HG03139 (cell line): Measurements from ENCODE around the gene PLIN1.

ENCODE experiments used
- ATAC-seq: cut with Tn5 transposase; IDR thresholded peaks from one replicate; pipeline ENCODE4 v1.9.1; 2021; ENCODE audit not compliant: unreplicated experiment

PLIN1 gene

DNA sequence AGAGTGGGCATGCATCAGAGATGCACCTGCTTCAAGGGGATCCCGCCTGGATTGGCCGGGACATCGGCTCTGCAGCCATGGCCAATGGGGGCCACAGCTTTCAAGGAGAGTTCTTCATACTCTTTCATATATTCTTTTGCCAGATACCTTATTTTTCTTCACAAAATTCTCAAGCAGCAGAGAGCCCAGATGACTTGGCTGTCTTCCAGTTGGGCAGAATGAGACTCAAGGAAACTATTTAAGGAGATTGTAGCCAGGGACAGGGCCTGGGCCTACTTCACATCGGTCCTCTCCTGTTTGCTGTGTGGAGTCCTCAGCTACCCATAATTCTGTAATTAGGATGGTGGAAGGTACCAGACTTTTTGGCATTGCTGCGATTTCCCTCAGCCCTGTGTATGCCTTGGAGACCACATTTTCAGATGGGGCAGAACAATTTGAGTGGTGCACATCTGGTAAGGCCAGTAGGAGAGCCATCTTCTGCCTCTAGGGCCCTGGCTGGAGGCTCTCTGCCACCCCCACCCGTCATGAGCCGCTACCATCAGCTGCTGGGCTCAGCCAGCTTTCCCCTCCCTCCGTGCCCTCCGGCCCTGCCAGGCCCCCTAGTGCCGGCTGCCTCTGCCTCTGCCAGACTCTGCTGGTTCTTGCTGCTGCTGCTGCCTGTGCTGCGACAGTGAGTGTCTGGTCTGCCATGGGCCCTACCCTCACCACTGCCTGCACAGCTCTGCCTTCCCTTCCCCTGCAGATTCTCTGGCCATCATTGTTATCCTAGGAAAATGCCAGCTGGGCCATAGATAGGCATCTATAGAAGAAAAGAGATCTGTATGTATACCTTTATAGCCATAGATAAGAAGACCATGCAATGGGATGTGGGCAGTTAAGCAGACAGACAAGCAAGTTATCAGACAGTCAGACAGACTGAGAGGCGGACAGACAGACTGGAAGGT, 6.7 kb downstream of the PLIN1 start:
- ATAC-seq = no peak

DNA sequence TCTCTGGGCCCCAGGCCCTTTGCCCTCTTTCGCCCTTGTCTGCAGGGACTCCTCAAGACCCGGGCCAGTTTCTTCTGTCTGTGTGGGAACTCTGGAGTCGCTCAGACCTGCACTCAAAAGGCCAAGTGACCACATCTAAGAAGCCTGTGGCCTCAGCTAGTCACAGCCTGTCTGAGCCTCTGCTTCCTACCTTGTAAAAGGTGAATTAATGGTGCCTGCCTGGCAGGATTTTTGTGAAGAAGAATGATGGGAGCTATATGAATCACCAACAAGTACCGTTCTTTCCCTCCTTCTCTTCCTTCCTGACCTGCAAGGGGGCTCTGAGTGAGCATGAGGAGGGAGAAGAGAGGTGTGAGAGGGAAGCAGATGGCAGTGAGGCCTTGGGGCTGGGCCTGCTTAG, 7.5 kb downstream of the PLIN1 start:
- no peak for ATAC-seq

DNA sequence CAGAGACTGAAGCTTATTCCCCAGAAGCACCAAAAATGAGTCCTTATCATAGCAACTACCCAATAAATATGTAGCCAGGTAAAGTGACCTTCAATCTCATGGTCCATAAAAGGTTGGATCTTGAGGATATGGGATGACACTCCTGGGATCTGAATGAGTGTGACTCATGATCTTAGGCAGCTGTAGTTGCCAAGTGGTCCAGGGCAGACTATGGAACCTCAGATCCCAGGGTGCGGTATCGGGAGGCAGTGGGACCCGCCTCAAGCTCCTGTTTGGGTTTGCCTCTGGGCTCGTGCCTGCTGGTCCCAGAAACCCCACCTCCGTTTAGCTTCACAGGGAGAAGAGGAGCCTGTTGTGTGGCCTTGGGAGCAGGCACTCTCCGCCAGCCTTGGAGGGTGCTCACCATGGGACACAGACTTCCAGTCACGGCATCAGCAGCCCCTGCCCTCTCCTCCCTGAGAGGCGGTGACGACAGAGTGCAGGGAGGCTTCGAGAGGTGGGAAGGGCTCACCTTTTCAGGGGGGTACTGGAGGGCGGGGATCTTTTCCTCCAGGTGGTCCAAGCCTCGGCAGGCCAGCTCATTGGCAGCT, 8.1 kb downstream of the PLIN1 start:
- no peak for ATAC-seq

DNA sequence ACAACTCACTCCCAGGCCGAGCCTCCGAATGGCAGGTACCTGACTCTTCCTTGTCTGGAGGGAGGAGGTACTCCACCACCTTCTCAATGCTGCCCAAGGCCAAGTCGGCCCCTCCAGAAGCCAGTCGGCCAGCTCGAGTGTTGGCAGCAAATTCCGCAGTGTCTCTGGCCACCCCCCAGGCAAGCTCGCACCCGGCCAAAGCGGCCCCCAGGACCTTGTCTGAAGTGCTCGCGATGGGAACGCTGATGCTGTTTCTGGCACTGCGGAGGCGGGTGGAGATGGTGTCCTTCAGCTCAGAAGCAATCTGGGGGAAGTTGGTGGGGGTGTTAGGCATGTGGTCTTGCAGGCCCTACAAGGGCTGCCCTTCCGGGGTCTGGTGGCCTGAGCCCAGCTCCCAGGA, 9.2 kb downstream of the PLIN1 start:
- no peak for ATAC-seq

DNA sequence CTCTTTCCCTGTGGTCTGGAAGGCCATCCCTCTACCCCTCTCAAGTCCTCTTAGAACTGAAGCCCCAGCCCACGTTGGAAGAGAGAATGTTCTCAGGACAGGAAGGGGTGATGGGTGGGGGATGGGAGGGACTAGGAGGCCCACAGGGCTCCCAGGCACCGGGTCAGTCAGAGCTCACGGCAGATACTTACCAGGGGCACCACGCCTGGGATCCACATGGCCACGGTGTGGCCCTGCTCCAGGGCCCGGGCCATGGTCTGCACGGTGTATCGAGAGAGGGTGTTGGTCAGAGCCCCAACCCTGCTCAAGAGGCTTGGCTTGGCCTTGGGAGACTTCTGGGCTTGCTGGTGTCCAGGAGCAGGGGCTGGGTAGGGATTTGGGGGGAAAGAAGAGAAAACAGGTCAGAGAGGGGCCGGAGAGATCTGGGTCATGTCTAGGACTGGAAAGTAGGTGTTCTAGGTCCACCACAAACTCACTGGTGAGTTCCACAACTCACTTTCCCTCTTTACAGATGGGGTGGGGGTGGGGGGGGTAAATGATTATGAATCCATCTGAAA, 9.8 kb downstream of the PLIN1 start:
- ATAC-seq = no peak

DNA sequence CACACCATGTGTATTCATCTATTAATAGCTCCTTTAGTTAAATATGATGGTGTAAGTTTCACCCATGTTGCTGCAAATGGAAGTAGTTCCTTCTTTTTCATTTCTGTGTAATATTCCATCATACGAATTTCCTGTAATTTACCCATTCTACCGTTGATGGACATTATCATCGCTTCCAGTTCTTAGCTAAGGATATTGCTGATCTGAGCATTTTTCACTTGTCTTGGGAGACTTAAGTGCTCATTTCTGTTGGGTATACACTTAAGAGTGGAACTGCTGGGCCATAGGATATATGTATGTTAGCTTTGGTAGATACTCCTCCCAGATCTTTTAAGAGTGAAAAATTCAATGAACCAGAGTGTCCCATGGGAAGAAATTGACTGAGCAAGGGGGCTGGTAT, 11.0 kb downstream of the PLIN1 start:
- ATAC-seq = no peak

DNA sequence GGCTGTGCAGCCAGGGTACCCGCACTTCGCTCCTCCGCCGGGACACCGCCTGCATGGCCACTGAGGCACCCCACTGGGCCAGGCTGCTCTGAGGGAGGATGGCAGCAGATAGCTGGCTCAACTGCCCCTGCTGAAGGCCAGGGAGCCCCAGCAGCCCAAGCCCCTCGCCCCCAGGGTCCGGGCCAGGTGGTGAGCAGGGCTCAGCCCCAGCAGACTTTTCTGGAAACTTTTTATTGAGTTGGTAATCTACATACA, 11.5 kb downstream of the PLIN1 start:
- ATAC-seq = no peak

DNA sequence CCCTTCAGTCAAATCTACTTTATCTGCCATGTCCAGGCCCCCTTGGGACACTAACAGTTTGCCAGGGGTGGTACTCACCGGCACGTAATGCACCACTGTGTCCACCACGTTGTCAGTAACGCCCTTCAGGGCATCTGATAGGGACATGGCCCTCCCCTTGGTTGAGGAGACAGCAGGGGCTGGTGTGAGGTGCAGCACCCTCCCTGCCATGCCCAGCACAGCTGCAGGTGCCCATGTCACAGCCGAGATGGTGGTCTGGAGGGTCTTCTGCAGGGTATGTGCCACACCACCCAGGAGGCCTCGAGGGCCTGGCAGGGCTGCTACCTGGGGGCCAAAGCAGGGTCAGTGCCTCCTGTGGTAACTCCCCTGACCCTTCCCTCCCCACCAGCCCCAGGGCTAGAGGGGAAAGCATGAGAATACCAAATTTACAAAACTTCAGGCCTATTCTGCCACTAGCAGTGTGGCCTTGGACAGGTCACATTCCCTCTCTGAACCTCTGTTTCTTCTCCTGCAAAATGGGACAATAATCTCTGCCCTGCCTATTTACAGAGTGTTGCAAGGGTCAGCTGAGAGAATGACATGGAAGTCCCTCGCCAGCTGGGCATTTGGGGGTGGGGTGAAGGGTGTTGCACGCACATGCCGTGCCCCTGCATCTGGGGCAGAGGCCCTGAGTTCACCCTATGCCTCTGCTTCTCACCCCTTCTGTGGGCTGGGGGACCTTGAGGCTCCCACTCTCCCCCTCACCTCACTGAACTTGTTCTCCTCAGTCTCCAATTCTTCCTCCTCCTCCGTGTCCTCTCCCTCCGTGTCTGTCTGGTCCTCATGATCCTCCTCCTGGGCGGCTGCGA, 12.1 kb downstream of the PLIN1 start:
- no peak for ATAC-seq

DNA sequence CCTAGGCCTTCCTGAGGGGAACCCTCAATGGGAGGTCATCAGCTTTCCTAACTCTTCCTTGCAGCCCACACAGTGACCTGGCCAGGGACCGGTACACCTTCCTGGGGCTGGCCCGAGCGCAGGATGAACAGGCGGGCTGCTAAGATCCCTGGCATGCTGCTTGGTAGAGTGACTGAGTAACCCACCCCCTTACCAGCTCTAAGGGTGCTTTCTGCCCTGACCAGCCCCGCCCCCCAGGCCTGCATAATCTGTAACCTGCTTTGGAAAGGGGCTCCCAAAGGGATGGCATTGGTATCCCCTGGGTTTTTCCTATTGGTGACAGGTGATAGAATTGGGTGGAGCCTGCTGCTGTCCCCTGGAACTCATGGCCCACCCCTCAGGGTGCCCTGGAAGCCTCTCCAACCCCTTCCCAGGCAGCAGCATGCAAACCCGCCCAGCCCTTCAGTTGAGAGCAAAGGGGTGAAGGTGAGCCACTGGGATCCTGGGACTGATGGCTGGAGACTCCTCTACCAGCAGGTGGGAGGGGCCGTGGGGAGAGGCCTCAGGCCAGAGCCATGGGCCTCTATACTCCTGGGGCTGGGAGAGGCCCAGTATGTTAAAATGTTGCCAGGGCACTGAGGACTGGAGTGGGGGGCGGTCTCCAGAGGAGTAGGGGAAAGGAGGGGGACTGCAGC, 12.8 kb downstream of the PLIN1 start:
- ATAC-seq = no peak

DNA sequence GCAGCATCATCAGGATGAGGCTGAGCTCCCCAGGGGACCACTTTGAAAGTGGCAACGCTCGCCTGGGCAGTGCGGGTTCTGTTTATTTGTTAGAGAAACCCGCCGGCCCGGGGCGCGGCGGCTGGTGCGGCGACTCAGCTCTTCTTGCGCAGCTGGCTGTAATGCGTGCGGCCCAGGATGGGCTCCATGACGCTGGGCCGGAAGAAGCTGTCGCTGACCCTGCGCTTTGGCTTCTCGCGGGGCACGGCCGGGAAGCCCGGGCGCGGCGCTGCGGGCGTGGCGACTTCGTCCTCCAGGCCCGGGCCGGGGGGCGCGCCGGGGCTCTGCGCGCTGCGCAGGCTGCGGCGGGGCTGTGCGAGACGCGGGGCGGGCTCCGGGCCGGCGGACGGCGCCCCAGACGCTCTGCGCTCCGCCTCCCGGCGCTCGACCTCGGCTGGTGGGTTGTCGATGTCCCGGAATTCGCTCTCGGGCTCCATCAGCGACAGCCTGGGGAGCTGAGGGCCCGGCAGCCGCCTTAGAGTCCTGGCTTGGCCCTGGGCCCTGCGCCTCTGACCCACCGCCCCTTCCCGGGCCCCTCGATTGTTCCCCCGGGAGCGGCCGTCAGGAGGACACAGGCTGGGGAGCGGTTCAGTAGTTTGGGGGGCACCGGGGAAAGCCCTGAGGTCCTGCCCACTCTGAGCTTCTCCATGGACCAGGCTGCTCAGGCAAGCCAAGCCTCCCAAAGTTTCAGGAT, 13.6 kb downstream of the PLIN1 start:
- ATAC-seq = no peak

DNA sequence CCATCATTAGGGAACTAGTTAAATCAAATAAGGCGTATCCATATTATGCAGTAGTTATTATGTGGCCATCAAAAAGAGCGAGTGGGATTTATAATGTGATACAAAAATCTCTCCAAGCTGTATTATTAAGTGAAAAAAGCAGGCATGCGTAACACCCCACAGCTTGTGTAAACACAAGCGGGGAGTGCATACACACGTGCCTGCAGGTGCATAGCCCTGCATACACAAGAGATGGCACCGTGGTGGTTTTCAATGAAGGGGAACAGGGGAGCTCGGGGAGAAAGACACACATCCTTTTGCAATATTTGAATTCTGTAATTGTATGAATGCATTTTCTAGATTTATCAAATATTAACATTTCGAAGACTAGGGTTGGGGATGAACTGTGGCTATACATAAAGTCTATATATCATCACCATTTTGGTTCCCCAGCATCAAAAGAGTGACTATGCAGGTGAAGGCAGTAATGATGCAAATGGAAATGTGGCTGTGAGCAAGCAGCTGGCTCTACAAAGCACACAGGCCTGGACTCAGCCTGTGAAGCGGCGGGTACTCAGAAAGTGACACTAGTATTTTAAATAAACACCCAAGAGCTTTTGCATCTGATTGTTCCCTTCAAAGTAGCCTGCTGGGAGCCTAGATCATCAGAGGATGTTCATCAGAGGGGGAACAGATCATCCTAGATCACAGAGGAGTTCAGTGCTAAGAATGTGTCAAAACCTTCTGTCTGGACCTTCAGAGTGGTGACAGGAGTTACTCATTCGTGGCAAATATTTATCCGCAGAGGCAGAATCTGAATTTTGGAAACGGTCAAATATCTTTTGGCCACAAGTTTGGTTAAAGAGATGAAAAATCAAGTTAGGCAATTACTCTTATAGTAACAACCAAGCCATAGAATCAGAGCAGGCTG, 14.5 kb downstream of the PLIN1 start:
- ATAC-seq = no peak

DNA sequence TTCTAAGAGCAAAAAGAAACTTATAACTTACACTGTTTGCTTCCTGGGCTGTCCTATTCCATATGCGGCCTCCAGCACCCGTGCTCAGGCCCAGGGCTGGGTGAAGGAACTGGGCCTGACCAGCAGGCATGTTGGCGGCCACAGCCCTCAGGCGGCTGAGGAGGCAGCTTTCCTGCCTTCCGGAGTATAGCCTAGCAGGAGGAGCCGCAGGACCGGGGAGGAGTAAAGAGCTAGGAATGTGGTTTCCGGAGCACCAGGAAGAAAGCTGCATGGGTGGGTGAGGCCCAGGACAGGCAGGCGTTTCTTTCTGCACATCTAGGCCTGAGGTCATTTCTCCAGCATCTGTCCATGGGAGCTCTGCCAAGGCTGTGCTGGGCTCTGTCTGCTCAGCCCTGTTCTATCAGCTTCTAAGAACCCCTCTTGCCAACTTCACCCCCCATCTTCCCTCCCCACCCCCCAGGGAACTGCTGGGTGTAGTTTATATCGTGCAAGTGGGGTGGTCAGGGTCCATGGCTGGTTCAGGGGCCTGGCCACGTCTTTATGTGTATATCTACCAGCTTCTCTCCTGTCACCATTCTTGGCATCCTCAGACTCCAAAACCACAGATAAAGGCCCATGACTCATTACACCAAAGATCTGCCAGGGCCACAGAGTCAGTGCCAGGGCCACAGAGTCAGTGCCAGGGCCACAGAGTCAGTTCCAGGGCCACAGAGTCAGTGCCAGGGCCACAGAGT, 16.1 kb downstream of the PLIN1 start:
- ATAC-seq = no peak

DNA sequence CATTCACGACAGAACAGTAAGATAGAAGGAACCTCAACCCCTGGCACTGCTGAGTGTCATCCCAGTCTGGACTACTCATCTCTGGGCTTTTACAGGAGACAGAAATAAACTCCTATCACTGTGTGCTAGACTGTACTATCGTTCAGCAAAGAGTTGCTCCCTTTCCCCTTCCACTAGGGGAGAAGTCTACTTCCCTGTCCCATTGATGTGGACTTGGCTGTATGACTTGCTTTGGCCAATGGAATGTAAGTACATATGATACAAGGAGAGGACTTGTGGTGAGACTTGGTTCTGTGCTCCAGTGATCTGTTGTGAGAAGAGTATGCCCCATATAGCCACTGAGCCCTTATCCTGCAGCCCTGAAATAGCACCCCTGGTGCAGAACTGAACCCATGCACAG, 18.6 kb downstream of the PLIN1 start:
- no peak for ATAC-seq

DNA sequence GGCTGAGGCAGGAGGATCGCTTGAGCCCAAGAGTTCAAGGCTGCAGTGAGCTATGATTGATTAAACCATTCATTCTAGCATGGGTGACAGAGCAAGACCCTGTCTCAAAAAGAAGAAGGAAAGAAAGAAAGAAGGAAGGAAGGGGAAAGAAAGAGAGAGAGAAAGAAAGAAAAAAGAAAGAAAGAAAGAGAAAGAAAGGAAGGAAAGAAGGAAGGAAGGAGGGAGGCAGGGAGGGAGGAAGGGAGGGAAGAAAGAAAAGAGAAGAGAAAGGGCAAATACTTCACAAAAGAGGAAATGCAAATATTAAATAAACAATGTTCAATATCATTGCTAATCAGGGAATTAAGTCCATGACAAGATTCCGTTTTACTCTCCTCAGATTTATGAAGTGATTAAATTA, 19.9 kb downstream of the PLIN1 start:
- ATAC-seq = no peak

DNA sequence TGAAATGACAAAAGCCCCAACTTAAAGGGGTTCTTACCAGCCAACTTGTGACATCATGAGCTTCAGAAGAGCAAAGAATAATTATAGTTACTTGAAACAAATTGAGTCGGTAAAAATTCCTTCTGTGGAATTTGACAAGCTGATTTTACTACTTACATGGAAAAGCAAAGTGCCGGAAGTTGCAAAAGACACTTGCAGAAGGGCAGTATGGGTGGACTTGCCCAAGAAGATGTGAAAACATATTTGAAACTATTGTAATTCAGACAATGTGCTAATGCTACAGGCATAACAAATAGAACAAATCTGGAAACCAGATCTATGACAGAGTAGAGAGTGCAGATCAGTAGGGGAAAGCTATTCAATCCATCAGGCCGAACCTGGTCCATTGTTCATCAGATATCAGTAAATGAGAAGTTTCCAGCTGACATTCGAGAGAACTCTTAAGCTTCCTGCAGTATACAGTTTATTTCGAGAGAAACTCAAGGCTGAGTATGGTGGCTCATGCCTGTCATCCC, 21.4 kb downstream of the PLIN1 start:
- ATAC-seq = no peak

DNA sequence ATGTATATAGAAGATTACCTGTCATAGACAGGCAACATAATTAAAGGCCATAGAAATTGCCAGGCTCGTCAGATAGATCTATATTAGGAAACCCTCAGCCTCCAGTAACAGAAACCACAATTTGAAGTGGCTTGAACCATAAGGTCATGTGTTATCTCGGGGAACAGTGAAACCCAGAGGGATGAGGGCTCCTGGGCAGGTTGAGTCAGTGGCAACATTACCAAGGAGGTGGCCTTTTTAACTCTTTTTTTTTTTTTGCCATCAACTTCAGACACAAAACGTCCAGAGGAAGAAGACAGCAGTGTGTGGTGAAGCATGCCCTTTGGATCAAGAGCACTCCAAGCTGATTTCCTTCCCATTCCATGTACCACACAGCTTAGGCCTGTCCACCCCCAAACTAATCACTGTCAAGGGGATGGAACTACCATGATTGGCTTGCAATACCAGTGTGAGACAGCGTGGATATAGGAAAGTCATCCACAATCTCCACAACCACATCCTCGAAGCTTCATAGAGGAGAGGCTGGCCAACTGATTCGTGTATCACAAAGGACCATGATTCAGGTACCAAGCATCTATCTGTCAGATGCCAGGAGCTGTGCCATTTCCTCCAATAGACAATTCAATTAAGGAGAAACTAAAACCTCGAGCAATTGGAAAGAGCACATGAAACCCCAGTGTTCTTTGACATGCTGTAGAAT, 22.9 kb downstream of the PLIN1 start:
- ATAC-seq = no peak

DNA sequence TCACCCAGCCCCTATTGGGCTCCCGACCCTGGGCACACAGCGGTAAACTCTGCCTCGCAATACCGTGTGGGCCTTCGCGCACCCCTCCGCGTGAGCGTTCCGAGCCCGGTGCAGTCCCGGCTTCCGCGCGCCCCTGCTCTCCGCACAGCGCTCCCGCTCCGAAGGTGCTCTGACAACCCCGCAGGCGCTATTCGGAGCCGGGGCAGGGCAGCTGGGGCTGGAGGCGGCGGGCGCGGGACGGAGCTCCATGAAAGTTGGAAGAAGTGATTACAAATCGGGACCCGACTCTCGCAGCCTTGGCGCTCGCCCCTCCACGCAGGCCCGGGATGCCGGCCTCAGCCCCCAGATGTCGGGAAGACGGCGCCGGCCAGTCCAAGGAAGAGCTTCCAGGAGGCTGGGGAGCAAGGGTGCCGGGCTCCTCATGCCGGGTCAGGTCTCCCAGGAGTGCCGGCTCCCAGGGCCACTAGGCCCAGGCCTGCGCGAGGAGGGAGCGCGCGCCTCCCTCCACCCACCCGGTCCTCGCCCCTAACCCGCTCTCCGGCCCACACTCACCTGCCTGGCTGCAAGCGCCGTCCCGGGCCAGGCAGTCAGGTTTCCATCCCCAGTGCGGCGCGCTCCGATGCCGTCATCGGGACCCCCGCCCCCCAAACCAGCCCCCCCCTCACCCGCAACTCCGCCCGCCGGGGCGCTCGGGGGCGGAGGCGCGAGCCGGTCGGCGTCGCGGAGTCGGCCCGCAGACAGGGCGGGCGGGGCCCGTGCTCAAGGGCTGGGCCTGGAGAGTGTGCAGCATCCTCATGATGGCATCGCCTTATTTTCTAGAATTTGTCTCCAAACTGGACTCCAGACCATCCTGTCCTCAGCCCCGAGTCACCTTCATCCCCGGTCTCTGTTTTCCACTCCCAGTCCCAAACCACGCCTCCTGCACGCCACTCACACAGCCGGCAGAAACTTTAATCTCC, 24.0 kb downstream of the PLIN1 start, which contains the start of gene KIF7:
Gene KIF7 (minus strand): TSS at position 621 of the 959 bp plus-strand sequence. CDS start 2,537 bp downstream, outside the sequence.
- ATAC-seq = no peak
